Fibroblast of villous mesenchyme (primary cell): Measurements from ENCODE around the gene SLC25A13. TPM values are rescaled to one million over a fixed set of nuclear protein-coding genes. Genes with fewer than 3 reads are reported as not detected.
"Not testable (repeated sequence)": the region's sequence is repeated elsewhere in the genome, so short reads cannot be mapped to it uniquely, and the experiment has no call there.

Experiments used
- DNase-seq: peaks from one replicate; pipeline ENCODE4 v3.0.0-alpha.2; 2010; ENCODE audit warnings: low read depth
- H3K4me3 ChIP-seq: 2 replicates; pipeline ENCODE4 v1.5.1; 2011; ENCODE audit warnings: low read depth, mild to moderate bottlenecking, low read length
- total RNA-seq: library from RNA; depleted of rRNA; stranded (reverse); fragments of >200 nt; gene quantifications from 2 replicates; pipeline ENCODE4 v1.2.3, GENCODE V29; 2012
- TF ChIP-seq, protein P1 (sequence below): IDR thresholded peaks from 2 replicates; pipeline ENCODE4 v1.5.1; 2012; ENCODE audit warnings: low read depth, mild to moderate bottlenecking, low read length; ENCODE audit not compliant: insufficient read depth

SLC25A13 gene, protein sequence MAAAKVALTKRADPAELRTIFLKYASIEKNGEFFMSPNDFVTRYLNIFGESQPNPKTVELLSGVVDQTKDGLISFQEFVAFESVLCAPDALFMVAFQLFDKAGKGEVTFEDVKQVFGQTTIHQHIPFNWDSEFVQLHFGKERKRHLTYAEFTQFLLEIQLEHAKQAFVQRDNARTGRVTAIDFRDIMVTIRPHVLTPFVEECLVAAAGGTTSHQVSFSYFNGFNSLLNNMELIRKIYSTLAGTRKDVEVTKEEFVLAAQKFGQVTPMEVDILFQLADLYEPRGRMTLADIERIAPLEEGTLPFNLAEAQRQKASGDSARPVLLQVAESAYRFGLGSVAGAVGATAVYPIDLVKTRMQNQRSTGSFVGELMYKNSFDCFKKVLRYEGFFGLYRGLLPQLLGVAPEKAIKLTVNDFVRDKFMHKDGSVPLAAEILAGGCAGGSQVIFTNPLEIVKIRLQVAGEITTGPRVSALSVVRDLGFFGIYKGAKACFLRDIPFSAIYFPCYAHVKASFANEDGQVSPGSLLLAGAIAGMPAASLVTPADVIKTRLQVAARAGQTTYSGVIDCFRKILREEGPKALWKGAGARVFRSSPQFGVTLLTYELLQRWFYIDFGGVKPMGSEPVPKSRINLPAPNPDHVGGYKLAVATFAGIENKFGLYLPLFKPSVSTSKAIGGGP
- total RNA-seq = 22.5 and 43.2 TPM in 2 replicates

GRCh38 chr7:96321658-96322372 lies at the start of gene SLC25A13:
TSS of gene SLC25A13 (minus strand) at chr7:96322098. CDS start at chr7:96321956, 142 bp downstream.
- TF ChIP-seq, protein P1, sequence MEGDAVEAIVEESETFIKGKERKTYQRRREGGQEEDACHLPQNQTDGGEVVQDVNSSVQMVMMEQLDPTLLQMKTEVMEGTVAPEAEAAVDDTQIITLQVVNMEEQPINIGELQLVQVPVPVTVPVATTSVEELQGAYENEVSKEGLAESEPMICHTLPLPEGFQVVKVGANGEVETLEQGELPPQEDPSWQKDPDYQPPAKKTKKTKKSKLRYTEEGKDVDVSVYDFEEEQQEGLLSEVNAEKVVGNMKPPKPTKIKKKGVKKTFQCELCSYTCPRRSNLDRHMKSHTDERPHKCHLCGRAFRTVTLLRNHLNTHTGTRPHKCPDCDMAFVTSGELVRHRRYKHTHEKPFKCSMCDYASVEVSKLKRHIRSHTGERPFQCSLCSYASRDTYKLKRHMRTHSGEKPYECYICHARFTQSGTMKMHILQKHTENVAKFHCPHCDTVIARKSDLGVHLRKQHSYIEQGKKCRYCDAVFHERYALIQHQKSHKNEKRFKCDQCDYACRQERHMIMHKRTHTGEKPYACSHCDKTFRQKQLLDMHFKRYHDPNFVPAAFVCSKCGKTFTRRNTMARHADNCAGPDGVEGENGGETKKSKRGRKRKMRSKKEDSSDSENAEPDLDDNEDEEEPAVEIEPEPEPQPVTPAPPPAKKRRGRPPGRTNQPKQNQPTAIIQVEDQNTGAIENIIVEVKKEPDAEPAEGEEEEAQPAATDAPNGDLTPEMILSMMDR = no peak
- DNase-seq = peak; percentile 90
- H3K4me3 ChIP-seq = peak within 1 kb of the TSS; percentile 80

DNA sequence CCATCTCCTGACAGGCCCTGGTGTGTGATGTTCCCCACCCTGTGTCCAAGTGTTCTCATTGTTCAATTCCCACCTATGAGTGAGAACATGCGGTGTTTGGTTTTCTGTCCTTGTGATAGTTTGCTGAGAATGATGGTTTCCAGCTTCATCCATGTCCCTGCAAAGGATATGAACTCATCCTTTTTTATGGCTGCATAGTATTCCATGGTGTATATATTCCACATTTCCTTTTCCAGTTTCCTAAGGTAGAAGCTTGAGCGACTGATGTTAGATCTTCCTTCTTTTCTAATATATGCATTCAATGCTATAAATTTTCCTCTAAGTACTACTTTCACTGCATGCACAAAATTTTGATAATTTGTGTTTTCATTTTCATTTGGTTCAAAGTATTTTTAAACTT lies 44.0 kb upstream of the SLC25A13 start:
- not testable (repeated sequence) for DNase-seq

DNA sequence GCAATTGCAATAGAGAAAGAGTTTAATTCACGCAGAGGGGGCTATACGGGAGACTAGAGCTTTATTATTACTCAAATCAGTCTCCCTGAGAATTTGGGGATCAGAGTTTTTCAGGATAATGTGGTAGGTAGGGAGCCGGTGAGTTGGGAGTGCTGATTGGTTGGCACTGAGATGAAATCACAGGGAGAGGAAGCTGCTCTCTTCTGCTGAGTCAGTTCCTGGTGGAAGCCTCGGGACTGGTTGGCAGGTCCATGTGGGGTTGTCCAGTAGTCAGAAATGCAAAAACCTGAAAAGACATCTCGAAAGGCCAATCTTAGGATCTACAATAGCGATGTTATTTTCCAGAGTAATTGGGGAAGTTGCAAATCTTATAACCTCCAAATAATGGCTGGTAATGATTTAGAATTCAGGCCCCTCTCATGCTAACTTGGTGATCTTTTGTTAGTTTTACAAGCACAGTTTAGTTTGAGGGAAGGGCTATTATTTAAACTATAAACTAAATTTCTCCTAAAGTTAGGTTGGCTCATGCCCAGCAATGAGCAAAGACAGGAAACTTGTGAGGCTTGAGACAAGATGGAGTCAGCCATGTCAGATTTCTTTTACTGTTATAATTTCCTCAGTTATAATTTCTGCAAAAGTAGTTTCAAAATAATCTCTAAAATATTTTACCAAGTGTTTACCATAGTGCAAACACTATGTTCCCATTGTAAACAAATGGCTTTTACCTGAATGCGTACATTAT lies 39.4 kb upstream of the SLC25A13 start:
- H3K4me3 ChIP-seq = no peak overlapping the region
- DNase-seq = no peak
- TF ChIP-seq, protein P1 = no peak

More for the DNA sequence above, 44.0 kb upstream of the SLC25A13 start:
- H3K4me3 ChIP-seq = not testable (repeated sequence)

DNA sequence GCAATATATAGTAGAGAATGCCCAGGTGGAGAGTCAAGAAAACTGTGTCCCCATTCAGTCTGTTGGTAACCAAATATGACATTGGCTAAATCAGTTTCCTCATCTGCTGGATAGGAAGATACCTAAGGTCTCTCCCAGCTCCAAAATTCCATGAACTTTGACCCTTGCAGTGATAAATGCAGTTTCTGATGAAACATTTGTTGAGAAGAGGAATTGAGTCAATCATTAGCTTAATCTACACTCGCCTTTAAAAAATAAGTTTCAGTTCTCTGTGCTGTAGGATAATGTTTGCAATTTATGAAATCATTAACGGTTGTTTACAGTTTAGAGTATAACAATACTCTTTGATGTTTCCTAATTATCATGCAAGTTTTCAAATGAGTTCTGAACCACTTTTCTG lies 38.0 kb upstream of the SLC25A13 start:
- no peak for DNase-seq
- TF ChIP-seq, protein P1 = no peak
- no peak overlapping the region for H3K4me3 ChIP-seq

- not testable (repeated sequence) for DNase-seq, H3K4me3 ChIP-seq
Measured at GRCh38 chr7:96358236-96358971, 36.5 kb upstream of the SLC25A13 start.

DNA sequence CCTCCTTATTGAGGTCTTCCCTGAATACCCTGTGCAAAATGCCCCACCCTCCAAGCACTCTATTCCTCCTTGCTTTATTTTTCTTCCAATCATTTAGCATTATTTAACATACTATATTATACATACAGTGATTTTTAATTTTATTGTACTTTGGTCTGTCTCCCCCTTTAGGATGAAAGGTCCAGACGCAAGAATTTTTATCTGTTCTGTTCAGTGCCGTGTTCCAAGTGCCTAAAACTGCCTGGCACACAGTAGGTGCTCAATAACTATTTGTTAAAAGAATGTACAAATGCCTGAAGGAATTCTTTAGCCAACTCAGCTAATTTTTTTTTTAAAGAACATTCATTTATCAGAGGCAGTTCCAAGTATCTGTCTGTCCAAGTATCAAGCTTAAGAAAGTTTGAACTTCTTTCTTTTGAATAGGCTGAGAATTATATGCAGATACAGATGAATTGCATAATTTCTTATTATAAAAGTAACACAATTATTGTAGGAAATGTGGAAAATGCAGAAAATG lies 34.1 kb upstream of the SLC25A13 start:
- no peak for DNase-seq
- TF ChIP-seq, protein P1 = peak; percentile 6
- H3K4me3 ChIP-seq = no peak overlapping the region

GRCh38 chr7:96354881-96355280 lies 33.0 kb upstream of the SLC25A13 start:
- TF ChIP-seq, protein P1 = no peak
- DNase-seq = no peak
- no peak overlapping the region for H3K4me3 ChIP-seq
